Measurements from ENCODE around the gene MAN1C1.

DNA sequence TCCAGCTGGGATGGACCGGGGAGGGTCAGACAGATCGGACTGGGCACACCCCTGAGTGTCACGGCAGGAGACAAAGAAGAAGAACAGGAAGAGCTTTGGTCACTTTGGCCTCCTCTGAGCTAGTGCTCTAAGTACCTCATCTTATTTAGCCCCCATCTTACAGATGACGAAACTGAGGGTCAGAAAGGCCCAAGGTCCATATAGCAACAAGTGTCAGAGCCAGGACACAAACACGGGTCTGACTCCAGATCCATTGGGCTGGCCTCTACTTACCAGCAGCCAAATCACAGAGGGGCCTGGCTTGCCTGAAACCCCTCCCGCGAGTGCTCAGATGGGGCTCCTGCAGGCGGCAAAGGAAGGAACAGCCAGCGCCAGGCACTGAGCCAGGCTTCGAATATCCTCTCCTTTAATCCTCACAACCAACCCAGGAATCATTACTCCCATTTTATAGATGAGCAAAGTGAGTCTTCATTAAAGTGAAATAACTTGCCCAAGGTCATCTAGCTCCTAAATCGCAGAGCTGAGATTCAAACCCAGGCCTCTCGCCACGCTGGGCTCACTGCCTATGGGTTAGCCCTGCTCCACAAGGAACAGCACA, 157.7 kb downstream of the MAN1C1 start:
- TF ChIP-seq POLR2A (IDR thresholded peaks at IDR 0.05) (no peak), CTCF (IDR thresholded peaks at IDR 0.05) (no peak)
